Endothelial cell of umbilical vein (primary cell): Measurements from ENCODE around the gene CHL1. TPM values are rescaled to one million over a fixed set of nuclear protein-coding genes. Genes with fewer than 3 reads are reported as not detected.

Source experiments
- BruUV-seq: library from RNA; stranded (reverse); fragments of 400-500 nt; replicated peaks from 2 replicates; lab custom pipeline; 2021; lab: Mats Ljungman, UMichigan
- CTCF ChIA-PET: fragments of 300-600, 350-600 bp; sonication (Branson Sonifier 250); formaldehyde crosslinking; loops from one replicate; lab custom pipeline; 2021; ENCODE audit warnings: antibody characterized with exemption, inconsistent platforms; lab: Charles Lee
- POLR2A ChIA-PET: fragments of 300-600, 350-600 bp; sonication (Branson Sonifier 250); formaldehyde crosslinking; loops from one replicate; lab custom pipeline; 2021; ENCODE audit warnings: antibody characterized with exemption, inconsistent platforms; lab: Charles Lee
- DNase-seq: peaks from one replicate; pipeline ENCODE4 v3.0.0-alpha.2; 2011; ENCODE audit warnings: low read depth, low spot score
- FAIRE-seq: peaks from 2 replicates; lab custom pipeline; 2011; peaks lifted over from hg19 to GRCh38; lab: Jason Lieb, UNC
- H2AFZ ChIP-seq: 2 replicates; pipeline ENCODE4 v1.6.0; 2012; ENCODE audit warnings: low read depth, low read length, control low read depth, inconsistent platforms
- H3K27ac ChIP-seq: 2 replicates; pipeline ENCODE4 v1.5.1; 2011; ENCODE audit warnings: low read depth, mild to moderate bottlenecking, control low read depth, low read length, moderate library complexity; ENCODE audit not compliant: insufficient read depth
- H3K27me3 ChIP-seq, 2 experiments: 2 replicates each; pipeline versions ENCODE4 v1.6.0 to v1.6.1; 2011; ENCODE audit warnings: low read length in 2 of 2, mixed read lengths in 1 of 2; ENCODE audit not compliant: control insufficient read depth in 2 of 2, insufficient read depth in 2 of 2
- H3K36me3 ChIP-seq, 2 experiments: 2 replicates in 1 of 2; 3 replicates in 1 of 2; pipeline ENCODE4 v1.5.1; 2011; ENCODE audit warnings: low read length in 2 of 2, mild to moderate bottlenecking in 1 of 2, moderate library complexity in 1 of 2; ENCODE audit not compliant: control insufficient read depth in 2 of 2, insufficient read depth in 2 of 2; ENCODE audit errors: extremely low read depth in 1 of 2
- H3K4me1 ChIP-seq: 3 replicates; pipeline ENCODE4 v1.5.1; 2011; ENCODE audit warnings: mild to moderate bottlenecking, low read length; ENCODE audit not compliant: control insufficient read depth, insufficient read depth; ENCODE audit errors: extremely low read depth
- H3K4me2 ChIP-seq: 2 replicates; pipeline ENCODE4 v1.6.1; 2011; ENCODE audit warnings: low read length, control low read depth, mixed read lengths; ENCODE audit not compliant: insufficient read depth
- H3K4me3 ChIP-seq, 3 experiments: fragments of 200-600 bp in 1 of 3; sonication (generic), shearing (Covaris generic) in 1 of 3; replicated peaks in 1 of 3; 2 replicates each; pipeline ENCODE4 v1.5.1; 2011 to 2016; ENCODE audit warnings: control low read depth in 3 of 3, low read length in 3 of 3, mild to moderate bottlenecking in 2 of 3, inconsistent platforms in 1 of 3, low read depth in 1 of 3, moderate library complexity in 1 of 3; ENCODE audit not compliant: insufficient read depth in 1 of 3
- H3K79me2 ChIP-seq: 2 replicates; pipeline ENCODE4 v1.6.0; 2012; ENCODE audit warnings: low read length, inconsistent platforms; ENCODE audit not compliant: control insufficient read depth, insufficient read depth
- H3K9ac ChIP-seq: replicated peaks from 2 replicates; pipeline ENCODE3; 2011; ENCODE audit warnings: low read length, control low read depth; ENCODE audit not compliant: insufficient read depth; ENCODE audit errors: extremely low read depth
- H3K9me1 ChIP-seq: replicated peaks from 3 replicates; pipeline ENCODE4 v1.6.0; 2011; ENCODE audit warnings: mild to moderate bottlenecking, low read length; ENCODE audit not compliant: control insufficient read depth, insufficient read depth; ENCODE audit errors: extremely low read depth
- H3K9me3 ChIP-seq: replicated peaks from 2 replicates; pipeline ENCODE4 v1.5.1; 2012; ENCODE audit warnings: low read length, inconsistent platforms; ENCODE audit not compliant: control insufficient read depth, insufficient read depth
- H4K20me1 ChIP-seq: replicated peaks from 2 replicates; pipeline ENCODE3; 2011; ENCODE audit warnings: mild to moderate bottlenecking, low read length; ENCODE audit not compliant: control insufficient read depth, insufficient read depth; ENCODE audit errors: extremely low read depth
- EZH2 ChIP-seq: IDR thresholded peaks from 2 replicates; pipeline ENCODE4 v1.6.1; 2012; ENCODE audit warnings: borderline replicate concordance, low read depth, mild to moderate bottlenecking, moderate library complexity, low read length, inconsistent platforms; ENCODE audit not compliant: severe bottlenecking
- FOS ChIP-seq: IDR thresholded peaks from 2 replicates; pipeline ENCODE4 v1.6.1; 2011; ENCODE audit warnings: mild to moderate bottlenecking, low read length, moderate library complexity, borderline replicate concordance; ENCODE audit not compliant: insufficient read depth
- GATA2 ChIP-seq: IDR thresholded peaks from 2 replicates; pipeline ENCODE4 v1.7.0; 2011; ENCODE audit warnings: low read depth, mild to moderate bottlenecking, moderate library complexity, mixed read lengths, low read length; ENCODE audit not compliant: insufficient read length, insufficient read depth
- JUN ChIP-seq: IDR thresholded peaks from 2 replicates; pipeline ENCODE4 v1.6.1; 2011; ENCODE audit warnings: borderline replicate concordance, low read depth; ENCODE audit not compliant: insufficient read length, insufficient read depth
- MYC ChIP-seq: IDR thresholded peaks from one replicate; pipeline ENCODE4 v1.6.1; 2011; ENCODE audit warnings: mild to moderate bottlenecking, low read depth, low read length
- POLR2A ChIP-seq: IDR thresholded peaks from 2 replicates; pipeline ENCODE4 v1.6.1; 2012; ENCODE audit warnings: low read depth, mild to moderate bottlenecking, control low read depth, low read length
- POLR2AphosphoS5 ChIP-seq: IDR thresholded peaks from 2 replicates; pipeline ENCODE4 v1.6.1; 2012; ENCODE audit warnings: low read depth, mild to moderate bottlenecking, control low read depth, low read length, moderate library complexity; ENCODE audit not compliant: insufficient read depth
- dilution Hi-C: fragments of 300-500 bp; cut with MboI; formaldehyde crosslinking; loops from one replicate; pipeline ENCODE4 v1.15.0; 2019; ENCODE audit warnings: low sequenced_read_pairs; ENCODE audit not compliant: extremely low pct_ligation_motif_present
- intact Hi-C: fragments of 100-400 bp; cut with micrococcal nuclease; formaldehyde crosslinking; loops from one replicate; pipeline ENCODE4 v1.10.0; 2022
- polyA plus RNA-seq, 4 experiments: library from polyadenylated mRNA; depleted of rRNA in 3 of 4; stranded (reverse) in 3 of 4; unstranded in 1 of 4; fragments of >200 nt; gene quantifications; 2 replicates each; pipeline versions ENCODE4 v1.2.1 to v1.2.3, GENCODE V29; 2011 to 2012; ENCODE audit warnings: missing spikeins in 1 of 4
- total RNA-seq: library from RNA; stranded (reverse); gene quantifications from 2 replicates; pipeline ENCODE4 v1.2.3, GENCODE V29; 2021
- TF ChIP-seq, protein P1 (sequence below): IDR thresholded peaks from 2 replicates; pipeline ENCODE4 v1.6.1; 2011; ENCODE audit not compliant: insufficient read depth, insufficient read length
- TF ChIP-seq, protein P2 (sequence below), 2 donors: IDR thresholded peaks; 1 replicate in 1 of 2; 2 replicates in 1 of 2; pipeline ENCODE4 v1.5.1; 2011; ENCODE audit warnings: low read length in 2 of 2, mild to moderate bottlenecking in 2 of 2, moderate library complexity in 2 of 2, control low read depth in 1 of 2, inconsistent platforms in 1 of 2, low read depth in 1 of 2; ENCODE audit not compliant: insufficient read depth in 1 of 2; ENCODE audit errors: extremely low read depth in 1 of 2

The CHL1 gene
- total and polyA plus RNA-seq, 2 donors (not counting 3 experiments of a cell fraction or from before 2014, with no cell fraction given), result not detected

DNA sequence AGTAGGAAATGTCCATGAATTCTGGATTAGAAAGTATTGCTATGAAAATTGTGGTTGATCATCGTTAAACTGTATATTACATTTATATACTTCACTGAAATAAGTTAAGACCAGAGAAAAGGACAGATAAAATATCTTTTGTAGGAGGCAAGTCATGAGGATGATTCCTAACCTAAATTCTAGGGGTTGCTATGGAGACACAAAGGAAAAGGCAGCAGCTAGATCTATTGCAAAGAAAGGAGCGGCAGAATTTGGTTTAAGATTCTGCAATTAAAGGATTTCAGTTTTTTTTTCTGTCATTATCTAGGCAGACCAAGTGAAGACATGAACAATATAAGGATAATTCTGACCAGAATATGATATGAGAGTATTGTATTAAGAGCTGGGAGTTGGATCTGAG, 136.1 kb downstream of the CHL1 start:
- DNase-seq (no peak), FAIRE-seq (no peak)
- no peaks in the 10 kb centered on the region for H3K9me1 ChIP-seq
- CTCF ChIA-PET, result no interaction called here
- no peak overlapping the region for H3K4me2 ChIP-seq
- H3K4me1 ChIP-seq, result no peaks in the 10 kb centered on the region
- no peak overlapping the region for H3K9ac ChIP-seq
- no peak overlapping the region for H3K27ac ChIP-seq
- dilution Hi-C loops, result no loop called here
- H3K36me3 ChIP-seq, result no peaks in the 10 kb centered on the region
- no peak overlapping the region for H3K4me3 ChIP-seq
- no TSS peak for BruUV-seq
- no peaks in the 10 kb centered on the region for H3K9me3 ChIP-seq
- no peak for TF ChIP-seq GATA2
- TF ChIP-seq, protein P1, sequence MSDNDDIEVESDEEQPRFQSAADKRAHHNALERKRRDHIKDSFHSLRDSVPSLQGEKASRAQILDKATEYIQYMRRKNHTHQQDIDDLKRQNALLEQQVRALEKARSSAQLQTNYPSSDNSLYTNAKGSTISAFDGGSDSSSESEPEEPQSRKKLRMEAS, result no peak
- no peak for TF ChIP-seq MYC
- TF ChIP-seq, protein P2, sequence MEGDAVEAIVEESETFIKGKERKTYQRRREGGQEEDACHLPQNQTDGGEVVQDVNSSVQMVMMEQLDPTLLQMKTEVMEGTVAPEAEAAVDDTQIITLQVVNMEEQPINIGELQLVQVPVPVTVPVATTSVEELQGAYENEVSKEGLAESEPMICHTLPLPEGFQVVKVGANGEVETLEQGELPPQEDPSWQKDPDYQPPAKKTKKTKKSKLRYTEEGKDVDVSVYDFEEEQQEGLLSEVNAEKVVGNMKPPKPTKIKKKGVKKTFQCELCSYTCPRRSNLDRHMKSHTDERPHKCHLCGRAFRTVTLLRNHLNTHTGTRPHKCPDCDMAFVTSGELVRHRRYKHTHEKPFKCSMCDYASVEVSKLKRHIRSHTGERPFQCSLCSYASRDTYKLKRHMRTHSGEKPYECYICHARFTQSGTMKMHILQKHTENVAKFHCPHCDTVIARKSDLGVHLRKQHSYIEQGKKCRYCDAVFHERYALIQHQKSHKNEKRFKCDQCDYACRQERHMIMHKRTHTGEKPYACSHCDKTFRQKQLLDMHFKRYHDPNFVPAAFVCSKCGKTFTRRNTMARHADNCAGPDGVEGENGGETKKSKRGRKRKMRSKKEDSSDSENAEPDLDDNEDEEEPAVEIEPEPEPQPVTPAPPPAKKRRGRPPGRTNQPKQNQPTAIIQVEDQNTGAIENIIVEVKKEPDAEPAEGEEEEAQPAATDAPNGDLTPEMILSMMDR (IDR thresholded peaks at IDR 0.05; ENCODE audit: extremely low read depth in 1 of 2, insufficient read depth in 1 of 2, low read depth in 1 of 2, low read length in 2 of 2), result no peak
- TF ChIP-seq EZH2, result no peak
- no peak for TF ChIP-seq POLR2A
- TF ChIP-seq JUN, result no peak
- TF ChIP-seq FOS, result no peak
- no peak for TF ChIP-seq POLR2AphosphoS5
- intact Hi-C loops, result no loop called here
- H2AFZ ChIP-seq, result no peak overlapping the region
- H4K20me1 ChIP-seq, result no peaks in the 10 kb centered on the region
- H3K79me2 ChIP-seq, result no peaks in the 10 kb centered on the region
- H3K27me3 ChIP-seq, result no peaks in the 10 kb centered on the region
- POLR2A ChIA-PET, result no interaction called here
